D341Med (cell line): ENCODE data around the gene GPRC5D.

ENCODE experiments used
- DNase-seq: peaks from one replicate; pipeline ENCODE4 v3.0.0; 2012; ENCODE audit warnings: low spot score

GPRC5D gene

GRCh38 chr12:12936983-12937491 is 14.9 kb downstream of the GPRC5D start:
- DNase-seq, result no peak

- DNase-seq, result no peak
Measured at GRCh38 chr12:12934556-12934955, 17.4 kb downstream of the GPRC5D start.

GRCh38 chr12:12933742-12934141 is 18.2 kb downstream of the GPRC5D start:
- no peak for DNase-seq

GRCh38 chr12:12930633-12931219 is 21.2 kb downstream of the GPRC5D start:
- DNase-seq, result no peak

GRCh38 chr12:12929696-12930095 is 22.3 kb downstream of the GPRC5D start:
- no peak for DNase-seq

GRCh38 chr12:12927211-12928079 is 24.5 kb downstream of the GPRC5D start:
- no peak for DNase-seq

- DNase-seq, result no peak
Measured at GRCh38 chr12:12926571-12927071, 25.3 kb downstream of the GPRC5D start.

GRCh38 chr12:12925388-12925787 is 26.6 kb downstream of the GPRC5D start:
- DNase-seq, result no peak

- no peak for DNase-seq
Measured at GRCh38 chr12:12924169-12924568, 27.8 kb downstream of the GPRC5D start.

GRCh38 chr12:12922978-12923377 is 29.0 kb downstream of the GPRC5D start:
- DNase-seq, result no peak

- DNase-seq, result no peak
Measured at GRCh38 chr12:12922191-12922616, 29.8 kb downstream of the GPRC5D start.

GRCh38 chr12:12919666-12920435 is 32.1 kb downstream of the GPRC5D start:
- no peak for DNase-seq

GRCh38 chr12:12918781-12919389 is 33.1 kb downstream of the GPRC5D start:
- DNase-seq, result no peak

- no peak for DNase-seq
Measured at GRCh38 chr12:12917517-12917916, 34.5 kb downstream of the GPRC5D start.

- DNase-seq, result peak; percentile 87
Measured at GRCh38 chr12:12916135-12916944, 35.6 kb downstream of the GPRC5D start.

- DNase-seq, result no peak
Measured at GRCh38 chr12:12915656-12916055, 36.3 kb downstream of the GPRC5D start.

- DNase-seq, result no peak
Measured at GRCh38 chr12:12912711-12913110, 39.3 kb downstream of the GPRC5D start.

- no peak for DNase-seq
Measured at GRCh38 chr12:12909995-12910420, 42.0 kb downstream of the GPRC5D start.

- no peak for DNase-seq
Measured at GRCh38 chr12:12909228-12909994, 42.6 kb downstream of the GPRC5D start.

- DNase-seq, result no peak
Measured at GRCh38 chr12:12908711-12909110, 43.3 kb downstream of the GPRC5D start.
